Fibroblast of lung (primary cell): ENCODE results near the gene MS4A15.

Experiments
- CTCF ChIP-seq, 2 donors: IDR thresholded peaks in 1 of 2; conservative IDR thresholded peaks in 1 of 2; 1 replicate in 1 of 2; 2 replicates in 1 of 2; pipeline ENCODE4 v1.5.1; 2011 to 2012; ENCODE audit warnings: low read length in 2 of 2, control low read depth in 1 of 2, inconsistent platforms in 1 of 2, low read depth in 1 of 2, mild to moderate bottlenecking in 1 of 2
- EZH2 ChIP-seq: IDR thresholded peaks from 2 replicates; pipeline ENCODE4 v1.5.1; 2012; ENCODE audit warnings: low read length, control low read depth, mild to moderate bottlenecking; ENCODE audit errors: missing control alignments

GRCh38 chr11:60801194-60801593, 44.5 kb downstream of the MS4A15 start:
- TF ChIP-seq CTCF (conservative IDR thresholded peaks at IDR 0.05 in 1 of 2, IDR thresholded peaks at IDR 0.05 in 1 of 2; ENCODE audit: low read depth in 1 of 2, low read length in 2 of 2): no peak
- no peak for TF ChIP-seq EZH2
